Tongue (tissue), 2 donors: ENCODE measurements around the gene MIGA2. TPM values are rescaled to one million over a fixed set of nuclear protein-coding genes. Genes with fewer than 3 reads are reported as not detected.
A peak's percentile ranks its signal among the peaks of the same experiment; 100 is the strongest.

Experiments used
- DNase-seq: peaks from one replicate; pipeline ENCODE4 v3.0.0-alpha.2; 2015
- total RNA-seq: library from RNA; depleted of rRNA; stranded (reverse); fragments of >200 nt; gene quantifications from one replicate; pipeline ENCODE4 v1.2.3, GENCODE V29; 2014

MIGA2 gene
- total RNA-seq, 1 donor from 2014 or later: 25.2 TPM

DNA sequence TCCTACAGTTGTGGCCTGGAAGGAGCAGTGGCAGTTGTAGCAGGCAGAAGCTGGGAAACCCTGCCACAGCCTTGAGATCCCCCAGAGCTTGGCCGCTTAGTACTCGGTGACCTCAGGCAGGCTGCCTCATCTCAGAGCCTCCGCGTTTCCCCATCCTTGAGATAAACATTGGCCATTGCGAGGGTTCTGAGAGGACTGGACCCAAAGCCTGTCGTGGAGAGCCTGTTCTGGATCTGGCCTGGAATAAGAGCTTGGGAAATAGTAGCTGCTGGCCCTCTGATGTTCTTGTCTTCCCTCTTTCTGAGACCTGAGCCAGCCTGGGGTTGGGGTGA lies 1.3 kb downstream of the MIGA2 start:
- DNase-seq: no peak

DNA sequence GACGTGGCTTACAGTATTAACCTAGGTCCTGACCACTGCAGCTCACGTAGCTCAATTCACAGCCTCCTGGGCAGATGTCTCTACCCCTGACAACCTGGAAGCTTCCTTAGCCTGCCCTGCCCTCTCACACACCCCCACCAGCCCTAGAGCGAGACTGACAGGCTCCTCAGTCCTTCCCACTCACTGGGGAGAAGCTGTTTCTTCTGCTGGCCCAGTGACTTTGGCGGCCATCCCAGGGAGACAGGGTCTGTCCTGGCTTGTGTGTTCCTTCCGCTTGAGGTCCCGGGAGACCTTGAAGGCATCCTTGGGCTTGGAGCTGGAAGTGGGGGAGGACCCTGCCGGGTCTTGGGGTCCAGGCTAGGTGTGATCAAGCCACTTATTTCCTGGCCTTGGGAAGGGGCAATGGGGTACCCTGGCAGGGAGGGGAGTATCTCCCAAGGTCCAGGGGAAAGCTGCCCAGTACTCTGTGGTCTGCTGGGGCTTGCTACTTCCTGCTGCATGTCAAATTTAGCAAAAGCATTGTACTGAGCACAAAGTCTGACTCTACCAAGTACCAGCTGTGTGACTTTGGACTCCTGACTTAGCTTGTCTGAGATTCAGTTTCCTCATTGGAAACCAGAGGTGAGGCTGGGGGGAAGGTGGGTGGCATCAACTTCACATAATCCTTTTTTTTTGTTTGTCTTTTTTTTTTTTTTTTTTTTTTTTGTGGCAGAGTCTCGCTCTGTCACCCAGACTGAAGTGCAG lies 1.9 kb downstream of the MIGA2 start:
- DNase-seq: no peak

DNA sequence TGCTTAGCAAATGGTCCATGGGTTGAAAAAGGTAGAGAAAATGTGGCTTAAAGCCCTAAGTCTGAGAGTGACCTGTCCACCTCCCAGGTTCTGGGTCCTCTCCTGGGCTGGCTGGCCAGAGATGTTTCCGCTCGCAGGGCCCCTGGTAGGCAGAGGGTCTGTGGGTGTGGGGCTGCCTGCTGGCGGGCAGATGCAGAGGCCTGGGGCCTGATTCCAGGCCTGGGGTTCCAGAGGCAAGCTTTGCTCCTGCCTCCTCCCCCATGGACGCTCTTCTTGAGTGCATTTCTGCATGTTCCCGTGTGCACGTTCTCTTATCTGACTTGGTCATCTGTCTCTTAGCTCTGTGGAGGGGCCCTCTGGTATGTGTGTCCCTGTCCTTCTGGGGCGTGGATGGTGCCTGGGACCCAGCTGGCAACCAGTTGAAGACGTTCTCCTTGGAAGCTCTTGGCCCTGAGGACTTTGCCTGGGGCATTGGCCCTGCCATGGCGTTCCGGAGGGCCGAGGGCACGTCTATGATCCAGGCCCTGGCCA lies 3.8 kb downstream of the MIGA2 start:
- DNase-seq: no peak

DNA sequence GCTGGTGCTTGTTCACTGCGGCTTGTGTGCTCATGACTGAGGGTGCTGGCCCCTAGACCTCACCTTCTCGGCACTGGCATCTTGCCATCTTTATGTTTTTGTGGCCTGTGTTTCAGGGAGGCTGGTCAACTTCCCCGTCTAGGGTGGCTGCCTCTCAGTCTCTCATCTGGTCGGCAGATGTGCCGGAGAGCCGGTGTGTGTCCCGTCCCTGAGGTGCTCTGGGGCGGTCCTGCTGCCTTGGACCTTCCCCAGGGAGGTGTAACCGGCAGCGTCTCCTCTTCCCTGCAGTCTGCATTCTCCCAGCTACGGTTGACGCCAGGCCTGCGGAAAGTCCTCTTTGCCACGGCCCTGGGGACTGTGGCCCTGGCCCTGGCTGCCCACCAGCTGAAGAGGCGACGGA lies 5.6 kb downstream of the MIGA2 start:
- DNase-seq: no peak

DNA sequence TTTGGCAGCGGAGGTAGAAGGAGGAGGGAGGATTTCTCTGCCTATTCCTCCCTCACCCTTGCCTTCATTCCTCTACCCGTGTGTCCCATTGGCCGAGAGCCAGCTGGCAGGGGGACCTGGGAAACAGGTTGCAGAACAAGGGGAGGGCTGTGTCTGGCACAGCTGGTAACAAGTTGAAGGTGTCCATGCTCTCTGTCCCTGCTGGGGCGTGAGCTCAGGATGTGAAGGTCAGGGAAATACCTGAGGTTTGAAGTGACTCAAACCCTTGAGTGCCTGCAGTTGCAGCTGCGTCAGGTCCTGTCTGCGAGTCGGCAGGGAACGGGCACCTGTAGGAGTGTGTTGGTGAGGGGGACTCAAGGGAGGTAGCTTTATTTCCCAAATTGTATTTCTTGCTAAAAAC lies 16.2 kb downstream of the MIGA2 start:
- no peak for DNase-seq

DNA sequence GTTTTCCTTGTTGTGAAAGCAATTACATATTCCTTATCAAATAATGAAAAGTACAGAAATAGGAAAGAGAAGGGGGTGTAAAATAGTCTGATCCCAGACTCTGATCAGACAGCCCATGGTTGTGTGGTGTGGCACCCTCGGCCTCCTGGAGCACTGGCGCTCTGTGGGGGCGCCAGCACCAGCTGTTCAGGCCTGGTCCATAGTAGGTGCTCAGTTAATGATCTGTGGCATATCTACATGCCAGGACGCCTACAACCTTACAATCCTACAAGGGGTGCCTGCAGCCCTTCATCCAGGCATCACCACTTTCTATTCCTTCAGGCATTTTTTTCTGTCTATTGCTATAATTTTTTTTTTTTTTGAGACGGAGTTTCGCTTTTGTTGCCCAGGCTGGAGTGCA lies 16.6 kb downstream of the MIGA2 start:
- DNase-seq: no peak

DNA sequence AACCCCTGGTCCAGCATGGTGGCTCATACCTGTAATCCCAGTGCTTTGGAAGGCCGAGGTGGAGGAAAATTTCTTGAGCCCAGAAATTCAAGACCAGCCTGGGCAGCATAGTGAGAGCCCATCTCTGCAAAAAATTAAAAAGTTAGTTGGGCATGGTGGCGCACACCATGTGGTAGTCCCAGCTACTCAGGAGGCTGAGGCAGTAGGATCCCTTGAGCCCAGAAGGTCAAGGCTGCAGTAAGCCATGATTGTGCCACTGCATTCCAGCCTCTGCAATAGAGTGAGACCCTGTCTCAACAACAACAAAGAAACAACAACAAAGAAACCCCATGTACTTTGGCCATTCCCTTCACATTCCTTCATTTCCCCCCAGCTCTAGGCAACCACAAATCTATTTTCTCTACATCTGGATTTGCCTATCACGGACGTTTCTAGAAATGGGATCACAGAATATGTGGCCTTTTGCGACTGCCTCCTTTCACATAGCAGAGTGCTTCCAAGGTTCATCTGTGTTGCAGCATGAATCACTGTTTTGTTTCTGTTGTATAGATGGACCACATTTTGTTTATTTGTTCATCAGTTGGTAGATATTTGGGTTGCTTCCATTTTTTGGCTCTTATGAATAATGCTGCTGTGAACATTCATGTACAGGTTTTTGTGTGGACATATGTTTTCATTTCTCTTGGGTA lies 17.9 kb downstream of the MIGA2 start:
- no peak for DNase-seq

DNA sequence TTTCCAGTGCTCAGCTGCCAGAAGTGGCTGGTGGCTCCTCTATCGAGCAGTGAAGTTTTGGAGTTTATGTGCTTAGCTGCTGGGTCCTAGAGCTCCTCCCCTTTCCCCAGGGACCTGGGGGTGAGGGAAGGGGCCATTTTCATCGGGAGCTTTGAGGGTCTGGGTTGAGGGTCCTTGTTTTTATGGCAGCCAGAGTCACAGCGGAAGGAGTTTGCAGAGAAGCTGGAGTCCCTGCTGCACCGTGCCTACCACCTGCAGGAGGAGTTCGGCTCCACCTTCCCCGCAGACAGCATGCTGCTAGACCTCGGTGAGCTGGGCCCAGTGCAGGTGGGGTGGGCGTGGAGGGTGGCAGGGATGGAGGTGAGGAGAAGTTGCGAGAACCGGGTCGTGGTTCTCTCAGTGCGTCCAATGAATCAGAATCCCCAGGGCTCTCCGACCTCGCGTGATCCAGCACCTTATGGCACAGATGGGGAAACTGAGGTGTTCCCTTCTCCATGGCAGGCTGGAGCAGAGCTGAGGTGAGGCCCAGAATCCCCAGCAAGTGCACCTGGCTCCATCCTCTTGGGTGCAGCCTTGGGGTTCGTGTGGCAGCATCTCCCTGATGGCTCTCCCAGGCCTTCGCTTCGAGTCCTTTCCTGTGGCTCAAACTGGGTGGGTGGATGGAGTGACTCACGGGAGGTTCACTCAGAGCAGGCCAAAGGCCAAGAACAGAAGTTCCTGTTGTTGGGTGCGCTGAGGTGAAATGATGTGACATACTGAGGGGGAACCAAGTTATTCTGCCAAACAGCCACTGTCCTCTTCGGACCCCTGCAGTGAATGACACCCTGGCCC lies 22.8 kb downstream of the MIGA2 start:
- DNase-seq: no peak

DNA sequence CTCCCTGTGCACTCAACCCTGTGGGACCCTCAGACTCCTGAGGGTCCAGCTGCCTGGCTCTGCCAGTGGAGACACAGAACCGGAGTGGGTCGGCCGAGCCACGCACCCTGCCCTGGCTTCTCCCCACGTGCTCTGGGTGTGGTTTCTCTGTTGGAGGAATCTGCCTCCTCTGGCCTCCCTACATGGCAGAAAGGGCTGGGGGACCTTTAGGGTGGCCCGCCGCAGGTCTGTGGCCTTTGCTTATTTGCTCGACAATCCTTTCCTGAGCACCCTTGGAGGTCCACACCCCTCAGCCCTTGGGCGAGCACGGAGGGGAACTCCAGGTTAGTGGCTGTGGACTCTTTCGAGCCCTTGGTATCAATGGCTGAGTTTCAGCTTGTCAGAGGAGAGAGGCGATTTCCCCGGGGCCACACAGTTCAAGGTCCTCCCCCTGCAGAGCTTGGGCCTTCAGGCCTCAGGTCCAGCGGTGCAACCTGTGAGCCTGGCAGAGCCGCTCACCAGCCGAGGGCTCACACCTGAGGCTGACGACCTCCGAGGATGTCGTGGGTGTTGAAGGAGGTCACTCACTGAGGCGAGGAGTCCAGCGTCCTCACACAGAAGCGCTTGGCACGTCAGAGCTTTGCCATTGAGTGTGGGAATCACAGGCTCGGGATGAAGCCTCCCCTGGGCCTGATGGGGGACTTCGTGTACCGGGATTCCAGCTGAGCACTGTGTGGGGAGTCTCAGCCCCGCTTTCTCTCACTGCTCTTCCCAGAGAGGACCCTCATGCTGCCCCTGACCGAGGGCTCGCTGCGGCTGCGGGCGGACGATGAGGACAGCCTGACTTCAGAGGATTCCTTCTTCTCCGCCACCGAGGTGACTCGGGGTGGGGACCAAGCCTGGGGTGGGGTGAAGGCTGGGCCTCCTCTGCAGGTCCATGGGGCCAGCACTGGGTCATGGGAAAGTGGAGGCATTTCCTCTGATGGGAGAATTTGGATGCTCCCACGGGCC lies 23.7 kb downstream of the MIGA2 start:
- no peak for DNase-seq

DNA sequence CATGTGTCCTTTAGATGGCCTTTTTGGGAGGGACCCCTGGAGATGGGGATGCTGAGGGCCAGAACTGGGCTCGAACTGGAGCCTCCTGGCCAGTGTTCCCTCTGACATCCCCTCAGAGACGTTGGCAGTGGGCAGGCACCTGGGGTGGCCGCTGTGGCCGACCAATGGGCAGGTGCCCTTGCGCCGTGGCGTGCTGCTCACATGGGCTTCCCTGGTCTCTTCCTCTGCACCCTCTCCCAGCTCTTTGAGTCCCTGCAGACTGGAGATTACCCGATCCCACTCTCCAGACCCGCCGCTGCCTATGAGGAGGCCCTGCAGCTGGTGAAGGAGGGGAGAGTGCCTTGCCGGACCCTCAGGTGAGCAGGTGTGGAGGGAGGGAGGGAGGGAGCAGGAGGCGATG lies 24.6 kb downstream of the MIGA2 start:
- DNase-seq: no peak

DNA sequence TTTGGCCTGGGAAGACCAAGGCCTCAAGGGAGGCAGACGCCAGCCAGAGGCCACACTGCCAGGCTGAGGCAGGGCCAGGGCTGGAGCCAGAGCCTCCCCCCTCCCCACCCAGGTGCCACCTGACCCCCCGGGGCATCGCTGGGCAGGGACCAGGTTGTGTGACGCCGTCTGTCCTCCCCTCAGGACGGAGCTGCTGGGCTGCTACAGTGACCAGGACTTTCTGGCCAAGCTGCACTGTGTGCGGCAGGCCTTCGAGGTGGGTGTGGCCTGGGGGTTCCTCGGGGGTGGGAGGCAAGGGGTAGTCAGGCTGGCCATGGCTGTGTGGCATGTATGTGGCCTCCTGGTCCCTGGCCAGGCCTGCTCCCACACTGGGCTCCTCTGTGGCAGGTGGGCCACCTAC lies 26.6 kb downstream of the MIGA2 start:
- no peak for DNase-seq

DNA sequence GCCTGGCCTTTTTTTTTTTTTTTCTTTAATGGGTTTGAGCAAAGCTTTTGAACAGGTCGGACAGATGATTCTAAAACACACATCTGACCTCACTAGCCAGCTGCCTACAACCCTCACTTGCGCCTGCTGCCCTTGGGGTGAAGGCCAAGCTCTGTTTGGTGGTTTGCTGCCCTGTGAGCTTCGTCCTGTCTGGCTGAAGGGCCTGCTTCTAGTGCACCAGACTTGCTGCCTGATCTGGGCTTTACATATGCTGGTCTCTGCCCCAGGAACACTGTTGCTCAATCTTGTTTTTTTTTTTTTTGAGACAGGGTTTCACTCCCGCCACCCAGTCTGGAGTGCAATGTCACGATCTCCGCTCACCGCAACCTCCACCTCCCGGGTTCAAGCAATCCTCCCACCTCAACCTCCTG lies 28.1 kb downstream of the MIGA2 start:
- no peak for DNase-seq

DNA sequence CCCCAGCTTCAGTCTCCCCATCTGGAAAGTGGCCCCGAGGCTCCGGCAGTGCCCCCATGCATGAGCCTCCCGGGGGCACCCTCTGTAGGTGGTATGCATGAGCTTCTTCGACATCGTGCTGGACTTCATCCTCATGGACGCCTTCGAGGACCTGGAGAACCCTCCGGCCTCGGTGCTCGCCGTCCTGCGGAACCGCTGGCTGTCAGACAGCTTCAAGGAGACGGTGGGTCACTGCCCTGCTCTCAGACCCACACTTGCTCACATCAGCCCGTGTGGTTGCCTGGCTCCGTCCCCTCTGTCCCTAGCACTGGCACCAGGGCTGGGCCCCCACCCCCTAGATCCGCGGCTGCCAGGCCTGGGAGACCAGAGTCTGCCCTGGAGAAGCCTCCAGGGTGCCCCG lies 31.7 kb downstream of the MIGA2 start:
- DNase-seq: no peak

DNA sequence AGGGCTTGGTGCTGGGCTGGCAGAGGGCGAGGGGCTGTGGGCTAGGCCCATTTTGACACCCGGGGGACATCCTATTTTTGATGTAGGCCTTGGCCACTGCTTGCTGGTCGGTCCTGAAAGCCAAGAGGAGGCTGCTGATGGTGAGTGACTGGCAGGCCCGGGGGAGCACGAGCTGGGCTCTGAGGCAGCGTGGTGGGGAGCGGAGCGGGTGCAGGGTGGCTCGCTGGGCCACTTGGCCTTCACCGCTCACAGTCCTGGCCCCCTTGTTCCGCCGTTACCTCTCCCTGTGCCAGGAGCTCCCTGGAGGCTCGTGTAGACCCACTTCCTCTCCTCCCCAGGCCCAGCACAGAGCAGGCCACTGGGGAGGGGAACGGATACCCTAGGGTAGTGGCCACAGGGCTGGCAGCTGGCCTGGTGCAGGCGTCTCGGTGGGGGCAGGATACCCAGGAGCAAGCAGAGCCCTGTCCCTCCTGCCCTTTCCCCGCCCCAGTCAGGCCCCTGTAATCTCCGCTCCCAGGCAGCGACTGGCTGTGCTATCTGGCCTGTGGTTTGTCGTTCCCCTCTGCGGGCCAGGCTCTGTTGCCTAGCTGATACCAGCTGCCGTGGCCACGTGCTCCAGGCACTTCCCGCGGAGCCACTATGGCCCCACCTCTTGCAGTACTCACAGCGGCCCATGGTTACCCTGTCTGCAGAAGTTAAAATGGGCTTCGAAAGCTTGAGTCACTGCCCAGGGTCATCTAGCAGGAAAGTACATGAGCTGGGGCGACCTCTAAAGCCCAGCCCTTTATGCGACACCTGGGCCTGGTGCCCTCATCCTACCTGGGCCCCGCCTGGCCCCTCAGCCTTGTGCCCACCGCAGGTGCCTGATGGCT lies 32.8 kb downstream of the MIGA2 start:
- peak; percentile 62 for DNase-seq

DNA sequence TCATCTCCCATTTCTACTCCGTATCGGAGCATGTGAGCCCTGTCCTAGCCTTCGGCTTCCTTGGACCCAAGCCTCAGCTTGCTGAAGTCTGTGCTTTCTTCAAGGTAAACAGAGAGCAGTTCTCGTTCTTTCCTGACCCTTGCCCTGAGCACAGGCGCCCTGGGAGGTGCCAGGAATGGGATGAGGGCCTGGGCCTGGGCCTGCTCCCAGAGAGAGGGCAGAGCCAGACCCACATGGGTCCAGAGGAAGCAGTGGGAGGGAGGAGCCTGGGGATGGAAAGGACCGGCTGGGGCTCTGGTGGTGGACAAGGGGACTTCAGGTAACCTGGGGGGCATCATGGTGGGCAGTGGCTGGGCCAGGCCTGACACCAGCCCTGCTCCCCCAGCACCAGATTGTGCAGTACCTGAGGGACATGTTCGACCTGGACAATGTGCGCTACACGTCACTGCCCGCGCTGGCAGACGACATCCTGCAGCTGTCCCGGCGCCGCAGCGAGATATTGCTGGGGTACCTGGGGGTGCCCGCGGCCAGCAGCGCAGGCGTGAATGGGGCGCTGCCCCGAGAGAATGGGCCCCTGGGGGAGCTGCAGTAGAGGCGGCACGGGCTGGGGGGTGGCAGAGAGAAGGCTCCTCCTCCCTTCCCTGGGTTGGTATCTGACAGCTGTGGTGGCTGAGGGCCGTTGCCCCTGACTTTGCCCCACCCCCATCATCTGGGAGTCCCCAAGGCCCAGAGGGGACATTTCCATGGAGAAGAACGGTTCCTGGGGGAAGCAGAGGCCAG lies 33.6 kb downstream of the MIGA2 start:
- no peak for DNase-seq

DNA sequence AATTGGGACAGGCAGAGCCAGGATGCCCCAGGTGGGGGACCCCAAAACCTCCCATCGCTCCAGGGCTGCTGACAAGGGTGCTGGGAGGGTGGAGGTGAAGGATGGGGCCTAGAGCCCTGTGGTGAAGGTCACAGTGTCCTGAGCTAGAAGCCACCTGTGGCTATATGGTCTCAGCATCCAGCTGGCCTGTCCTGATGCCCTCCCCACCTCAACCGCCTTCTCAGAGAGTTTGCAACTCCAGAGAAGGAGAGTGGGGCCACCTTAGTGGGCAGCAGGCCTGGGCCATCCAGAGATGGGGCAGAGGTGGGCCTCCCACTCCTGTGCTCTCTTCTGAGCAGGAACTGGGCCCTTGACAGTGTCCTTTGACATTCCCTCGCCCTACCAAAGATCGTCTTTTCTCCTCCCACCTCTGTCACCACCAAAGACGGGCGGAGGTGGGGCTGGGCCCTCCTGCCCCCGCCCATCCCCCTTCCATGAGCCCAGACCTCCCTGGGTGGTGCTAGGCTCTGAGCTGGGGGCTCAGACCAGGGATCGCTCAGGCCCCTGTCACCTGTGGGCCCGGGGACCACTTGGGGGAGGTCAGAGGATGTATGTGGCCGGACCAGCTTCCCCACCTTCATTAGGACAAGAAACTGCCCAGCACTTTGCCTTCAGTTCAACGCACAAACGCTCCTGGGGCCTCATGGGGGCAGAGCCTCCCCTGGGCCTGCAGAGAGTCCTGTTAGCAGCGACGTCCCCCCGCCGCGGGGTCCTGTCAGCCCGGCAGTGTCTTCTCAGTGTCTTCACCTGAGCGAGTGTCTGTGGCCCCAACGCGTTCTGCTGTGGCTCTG lies 34.5 kb downstream of the MIGA2 start:
- DNase-seq: no peak

DNA sequence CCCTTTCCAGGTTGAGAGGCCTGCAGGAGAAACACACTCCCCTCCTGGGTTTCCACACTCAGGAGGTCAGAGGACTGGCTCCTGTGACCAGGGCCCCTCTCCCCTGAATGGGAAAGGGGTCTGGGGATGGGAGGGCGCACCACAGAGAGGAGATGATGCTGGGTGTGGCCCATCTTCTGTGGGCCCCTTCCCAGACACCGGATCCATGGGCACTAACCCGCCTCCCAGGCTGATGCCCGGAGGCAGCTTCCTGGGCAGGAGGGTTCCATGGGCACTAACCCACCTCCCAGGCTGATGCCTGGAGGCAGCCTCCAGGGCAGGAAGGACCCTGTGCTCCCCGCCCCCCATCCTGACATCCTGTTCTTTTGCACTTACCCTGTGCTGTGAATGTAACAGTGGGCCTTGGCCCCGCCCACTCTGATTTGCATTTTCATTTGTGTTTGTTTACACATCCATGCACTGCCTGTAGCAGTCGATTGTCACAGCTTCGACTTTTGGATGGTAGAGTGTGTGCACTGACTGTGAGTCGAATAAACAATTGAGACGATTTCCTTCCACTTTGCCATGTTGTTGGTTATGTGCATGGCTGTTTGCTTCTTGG lies 35.2 kb downstream of the MIGA2 start:
- DNase-seq: no peak

DNA sequence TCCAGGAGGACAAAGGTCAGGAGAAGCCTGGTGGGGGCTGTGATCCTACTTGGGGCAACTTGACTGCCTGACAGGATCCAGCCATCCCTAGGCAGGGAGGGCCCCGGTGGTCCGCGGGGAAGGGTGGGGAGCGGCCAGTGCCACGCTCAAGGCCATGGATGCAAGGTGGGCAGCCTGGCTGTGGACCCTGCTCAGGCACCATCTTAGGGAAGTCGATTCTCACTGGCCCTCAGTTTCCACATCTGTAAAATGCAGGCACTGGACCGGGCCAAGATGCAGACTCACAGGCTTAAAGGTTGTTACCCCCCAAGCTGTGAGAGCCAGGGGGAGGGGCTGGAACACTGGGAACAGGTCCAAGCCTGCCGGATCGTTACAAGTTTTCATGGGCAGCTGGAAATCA lies 35.7 kb downstream of the MIGA2 start:
- no peak for DNase-seq

DNA sequence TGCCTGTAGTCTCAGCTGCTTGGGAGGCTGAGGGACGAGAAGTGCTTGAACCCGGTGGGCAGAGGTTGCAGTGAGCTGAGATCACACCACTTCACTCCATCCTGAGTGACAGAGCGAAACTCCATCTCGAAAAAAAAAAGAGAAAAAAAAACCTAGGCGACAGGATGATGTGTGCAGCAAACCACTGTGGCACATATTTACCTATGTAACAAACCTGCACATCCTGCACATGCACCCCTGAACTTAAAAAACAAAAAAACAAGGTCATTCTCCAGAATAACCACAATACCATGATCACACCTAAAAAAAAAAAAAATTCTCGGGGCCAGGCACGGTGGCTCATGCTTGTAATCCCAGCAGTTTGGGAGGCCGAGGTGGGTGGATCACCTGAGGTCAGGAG lies 37.0 kb downstream of the MIGA2 start:
- DNase-seq: no peak
